WTC11 (cell line): ENCODE results near the gene FCN3.

Source experiments
- CTCF ChIP-seq: fragments of 200-600 bp; IDR thresholded peaks from 2 replicates; pipeline ENCODE4 v1.8.0; 2022; ENCODE audit warnings: antibody characterized with exemption
- FOXJ3 ChIP-seq: sonication (generic); formaldehyde crosslinking; IDR thresholded peaks from 2 replicates; pipeline ENCODE4 v1.9.0; 2021; ENCODE audit warnings: missing genetic modification reagents, mild to moderate bottlenecking, borderline replicate concordance
- MAX ChIP-seq: sonication (generic); formaldehyde crosslinking; IDR thresholded peaks from 2 replicates; pipeline ENCODE4 v1.8.0; 2022; ENCODE audit warnings: mild to moderate bottlenecking, missing genetic modification reagents
- MLX ChIP-seq: sonication (generic); formaldehyde crosslinking; IDR thresholded peaks from 2 replicates; pipeline ENCODE4 v1.8.1; 2023; ENCODE audit warnings: mild to moderate bottlenecking, missing genetic modification reagents, moderate library complexity
- ZBTB21 ChIP-seq: sonication (generic); formaldehyde crosslinking; IDR thresholded peaks from 2 replicates; pipeline ENCODE4 v1.8.1; 2023; ENCODE audit warnings: mild to moderate bottlenecking, missing genetic modification reagents, borderline replicate concordance
- ZNF423 ChIP-seq: fragments of 250-450 bp; sonication (Bioruptor Pico); IDR thresholded peaks from 2 replicates; pipeline ENCODE4 v2.1.2; 2022; ENCODE audit warnings: mild to moderate bottlenecking, moderate library complexity

- TF ChIP-seq FOXJ3 (CRISPR knock-in tag) (no peak), MAX (CRISPR knock-in tag) (no peak), ZNF423 (CRISPR knock-in tag) (no peak), CTCF (no peak), ZBTB21 (CRISPR knock-in tag) (no peak), MLX (CRISPR knock-in tag) (no peak)
Measured at GRCh38 chr1:27356277-27356618, 18.4 kb downstream of the FCN3 start.
